ENCODE results near the gene CMBL. TPM values are rescaled to one million over a fixed set of nuclear protein-coding genes. Genes with fewer than 3 reads are reported as not detected.

Gene CMBL
- total RNA-seq, 1 donor from 2014 or later = 50.4 TPM

- H3K9me3 ChIP-seq (replicated peaks) = no peaks in the 10 kb centered on the region
- intact Hi-C loops (cut with micrococcal nuclease) = no loop called here
- H3K4me3 ChIP-seq = no peak overlapping the region
- no peak for TF ChIP-seq CTCF (IDR thresholded peaks at IDR 0.05; ENCODE audit: borderline replicate concordance)
- DNase-seq = no peak
- no peak overlapping the region for H3K27ac ChIP-seq (replicated peaks)
- H3K27me3 ChIP-seq (ENCODE audit: low read depth) = no peaks in the 10 kb centered on the region
- H3K36me3 ChIP-seq = peaks cover 80% of the 10 kb centered on the region
- no peaks in the 10 kb centered on the region for H3K4me1 ChIP-seq
Observed at GRCh38 chr5:10262995-10263394, 44.7 kb downstream of the CMBL start.

GRCh38 chr5:10262121-10262774 lies 45.5 kb downstream of the CMBL start:
- DNase-seq = no peak
- Histone ChIP-seq H3K36me3 (peaks cover 88% of the 10 kb centered on the region), H3K4me3 (no peak overlapping the region), H3K9me3 (replicated peaks) (no peaks in the 10 kb centered on the region), H3K27me3 (ENCODE audit: low read depth) (no peaks in the 10 kb centered on the region), H3K27ac (replicated peaks) (no peak overlapping the region), H3K4me1 (no peaks in the 10 kb centered on the region)
- intact Hi-C loops (cut with micrococcal nuclease) = no loop called here
- no peak for TF ChIP-seq CTCF (IDR thresholded peaks at IDR 0.05; ENCODE audit: borderline replicate concordance)

- no peaks in the 10 kb centered on the region for H3K4me1 ChIP-seq
- H3K4me3 ChIP-seq = no peak overlapping the region
- DNase-seq = no peak
- intact Hi-C loops (cut with micrococcal nuclease) = no loop called here
- TF ChIP-seq CTCF (IDR thresholded peaks at IDR 0.05; ENCODE audit: borderline replicate concordance) = no peak
- H3K9me3 ChIP-seq (replicated peaks) = no peaks in the 10 kb centered on the region
- H3K36me3 ChIP-seq = peaks cover 100% of the 10 kb centered on the region
- H3K27ac ChIP-seq (replicated peaks) = no peak overlapping the region
- no peaks in the 10 kb centered on the region for H3K27me3 ChIP-seq (ENCODE audit: low read depth)
Observed at GRCh38 chr5:10261065-10261464, 46.6 kb downstream of the CMBL start.

- H3K4me3 ChIP-seq = no peak overlapping the region
- H3K27me3 ChIP-seq (ENCODE audit: low read depth) = no peaks in the 10 kb centered on the region
- no peak for DNase-seq
- peaks cover 99% of the 10 kb centered on the region for H3K36me3 ChIP-seq
- intact Hi-C loops (cut with micrococcal nuclease) = no loop called here
- H3K4me1 ChIP-seq = no peaks in the 10 kb centered on the region
- no peak overlapping the region for H3K27ac ChIP-seq (replicated peaks)
- H3K9me3 ChIP-seq (replicated peaks) = no peaks in the 10 kb centered on the region
- no peak for TF ChIP-seq CTCF (IDR thresholded peaks at IDR 0.05; ENCODE audit: borderline replicate concordance)
Observed at GRCh38 chr5:10259899-10260298, 47.8 kb downstream of the CMBL start.

- no peak for TF ChIP-seq CTCF (IDR thresholded peaks at IDR 0.05; ENCODE audit: borderline replicate concordance)
- H3K27ac ChIP-seq (replicated peaks) = no peak overlapping the region
- intact Hi-C loops (cut with micrococcal nuclease) = no loop called here
- H3K9me3 ChIP-seq (replicated peaks) = no peaks in the 10 kb centered on the region
- H3K36me3 ChIP-seq = peaks cover 85% of the 10 kb centered on the region
- no peak for DNase-seq
- H3K27me3 ChIP-seq (ENCODE audit: low read depth) = no peaks in the 10 kb centered on the region
- H3K4me1 ChIP-seq = peaks cover 9% of the 10 kb centered on the region
- H3K4me3 ChIP-seq = no peak overlapping the region
Observed at GRCh38 chr5:10257870-10258269, 49.8 kb downstream of the CMBL start.

All from left ventricle myocardium inferior (tissue), 1 donor.